H1 (cell line): ENCODE data around the gene SEL1L. TPM values are rescaled to one million over a fixed set of nuclear protein-coding genes. Genes with fewer than 3 reads are reported as not detected.

Experiments used
- CTCF ChIA-PET: fragments of 300-600 bp; sonication (Branson Sonifier 250); formaldehyde crosslinking; loops from one replicate; lab custom pipeline; 2021; ENCODE audit not compliant: partially characterized antibody; lab: Charles Lee
- POLR2A ChIA-PET: fragments of 300-600 bp; sonication (Branson Sonifier 250); formaldehyde crosslinking; loops from one replicate; lab custom pipeline; 2021; ENCODE audit warnings: inconsistent platforms; ENCODE audit not compliant: partially characterized antibody; lab: Charles Lee
- DNase-seq, 2 experiments: peaks; one replicate each; pipeline versions ENCODE4 v3.0.0 to v3.0.0-alpha.2; 2010 to 2022; ENCODE audit warnings: low spot score in 2 of 2, low read depth in 1 of 2, mixed read lengths in 1 of 2
- FAIRE-seq: peaks from 2 replicates; lab custom pipeline; 2011; peaks lifted over from hg19 to GRCh38; lab: Jason Lieb, UNC
- H2AFZ ChIP-seq: 2 replicates; pipeline ENCODE4 v1.8.1; 2012; ENCODE audit warnings: low read length, inconsistent platforms
- H2AK5ac ChIP-seq: 2 replicates; pipeline ENCODE4 v1.6.1; 2013; ENCODE audit warnings: low read depth, low read length
- H2BK120ac ChIP-seq: replicated peaks from 2 replicates; pipeline ENCODE3; 2013; ENCODE audit warnings: low read depth, low read length, inconsistent platforms
- H2BK12ac ChIP-seq: 2 replicates; pipeline ENCODE4 v1.6.1; 2013; ENCODE audit warnings: low read depth, low read length
- H2BK15ac ChIP-seq: 2 replicates; pipeline ENCODE4 v1.6.1; 2013; ENCODE audit warnings: low read length
- H2BK20ac ChIP-seq: 2 replicates; pipeline ENCODE4 v1.6.1; 2013; ENCODE audit warnings: low read length
- H2BK5ac ChIP-seq: 2 replicates; pipeline ENCODE4 v1.6.1; 2013; ENCODE audit warnings: low read depth, low read length
- H3K14ac ChIP-seq: 2 replicates; pipeline ENCODE4 v1.6.1; 2013; ENCODE audit warnings: inconsistent platforms; ENCODE audit not compliant: insufficient read length
- H3K18ac ChIP-seq: 2 replicates; pipeline ENCODE4 v1.6.1; 2013; ENCODE audit warnings: low read length; ENCODE audit errors: extremely low read depth
- H3K23ac ChIP-seq: 2 replicates; pipeline ENCODE4 v1.6.1; 2013; ENCODE audit warnings: inconsistent platforms; ENCODE audit not compliant: insufficient read length
- H3K23me2 ChIP-seq: 2 replicates; pipeline ENCODE4 v1.6.1; 2013; ENCODE audit warnings: low read depth, low read length
- H3K27ac ChIP-seq: 2 replicates; pipeline ENCODE4 v1.6.1; 2011; ENCODE audit warnings: low read depth, low read length, inconsistent platforms
- H3K27me3 ChIP-seq, 4 experiments: replicated peaks in 1 of 4; 1 replicate in 1 of 4; 2 replicates in 3 of 4; pipeline versions ENCODE4 v1.6.1 to v1.8.1; 2011 to 2013; ENCODE audit warnings: low read length in 3 of 4, mild to moderate bottlenecking in 3 of 4, inconsistent platforms in 2 of 4, mixed read lengths in 2 of 4, moderate library complexity in 1 of 4; ENCODE audit not compliant: control insufficient read depth in 3 of 4, insufficient read depth in 3 of 4; ENCODE audit errors: extremely low read depth in 1 of 4
- H3K36me3 ChIP-seq, 4 experiments: 2 replicates each; pipeline versions ENCODE4 v1.6.1 to v1.8.1; 2011 to 2013; ENCODE audit warnings: mild to moderate bottlenecking in 4 of 4, low read length in 3 of 4, moderate library complexity in 2 of 4, control low read depth in 1 of 4, inconsistent platforms in 1 of 4; ENCODE audit not compliant: insufficient read depth in 4 of 4, control insufficient read depth in 2 of 4
- H3K4ac ChIP-seq: replicated peaks from 2 replicates; pipeline ENCODE3; 2013; ENCODE audit warnings: low read length, low read depth, mixed read lengths, inconsistent platforms; ENCODE audit not compliant: insufficient read length
- H3K4me1 ChIP-seq, 4 experiments: replicated peaks in 1 of 4; 1 replicate in 1 of 4; 2 replicates in 3 of 4; pipeline versions ENCODE4 v1.6.1 to v1.8.1; 2011 to 2013; ENCODE audit warnings: low read length in 3 of 4, inconsistent platforms in 2 of 4, mixed read lengths in 1 of 4; ENCODE audit not compliant: insufficient read depth in 4 of 4, control insufficient read depth in 3 of 4
- H3K4me2 ChIP-seq, 2 experiments: 2 replicates each; pipeline versions ENCODE4 v1.6.1 to v1.8.1; 2011 to 2013; ENCODE audit warnings: low read depth in 2 of 2, low read length in 2 of 2, control low read depth in 1 of 2, inconsistent platforms in 1 of 2, mild to moderate bottlenecking in 1 of 2; ENCODE audit not compliant: insufficient read depth in 1 of 2
- H3K4me3 ChIP-seq, 4 experiments: fragments of 200-600, 300-600 bp in 1 of 4; sonication (generic), shearing (Covaris generic), sonication (Bioruptor Twin) in 1 of 4; 2 replicates each; pipeline versions ENCODE4 v1.5.1 to v1.8.1; 2011 to 2016; ENCODE audit warnings: low read length in 4 of 4, low read depth in 3 of 4, control low read depth in 2 of 4, inconsistent platforms in 2 of 4, mild to moderate bottlenecking in 2 of 4, mixed read lengths in 1 of 4, moderate library complexity in 1 of 4; ENCODE audit not compliant: insufficient read depth in 2 of 4; ENCODE audit errors: extremely low read depth in 1 of 4
- H3K56ac ChIP-seq: replicated peaks from 2 replicates; pipeline ENCODE3; 2013; ENCODE audit warnings: low read depth, mild to moderate bottlenecking, mixed read lengths, low read length, inconsistent platforms; ENCODE audit not compliant: insufficient read length
- H3K79me1 ChIP-seq: 2 replicates; pipeline ENCODE4 v1.6.1; 2013; ENCODE audit warnings: low read depth, low read length, control low read depth
- H3K79me2 ChIP-seq, 2 experiments: 2 replicates each; pipeline versions ENCODE4 v1.6.1 to v1.8.1; 2012 to 2013; ENCODE audit warnings: low read length in 2 of 2, mild to moderate bottlenecking in 2 of 2, inconsistent platforms in 1 of 2; ENCODE audit not compliant: insufficient read depth in 2 of 2, control insufficient read depth in 1 of 2
- H3K9ac ChIP-seq, 4 experiments: replicated peaks in 1 of 4; 1 replicate in 1 of 4; 2 replicates in 3 of 4; pipeline versions ENCODE4 v1.6.1 to v1.8.1; 2011 to 2013; ENCODE audit warnings: low read depth in 3 of 4, low read length in 3 of 4, control low read depth in 2 of 4, mild to moderate bottlenecking in 2 of 4, moderate library complexity in 2 of 4, inconsistent platforms in 1 of 4; ENCODE audit errors: extremely low read depth in 1 of 4
- H3K9me3 ChIP-seq, 2 experiments: 2 replicates each; pipeline versions ENCODE4 v1.6.1 to v1.8.1; 2012 to 2013; ENCODE audit warnings: mild to moderate bottlenecking in 2 of 2, moderate library complexity in 2 of 2, control low read depth in 1 of 2, inconsistent platforms in 1 of 2, low read depth in 1 of 2, low read length in 1 of 2, mixed read lengths in 1 of 2; ENCODE audit not compliant: insufficient read depth in 2 of 2
- H4K20me1 ChIP-seq, 2 experiments: replicated peaks in 1 of 2; 2 replicates each; pipeline versions ENCODE3 to v1.8.1; 2011 to 2013; ENCODE audit warnings: inconsistent platforms in 2 of 2, low read length in 2 of 2, mild to moderate bottlenecking in 1 of 2; ENCODE audit not compliant: insufficient read depth in 2 of 2, control insufficient read depth in 1 of 2
- H4K5ac ChIP-seq: 2 replicates; pipeline ENCODE4 v1.6.1; 2013; ENCODE audit warnings: low read length, low read depth, mixed read lengths, inconsistent platforms; ENCODE audit not compliant: insufficient read length
- H4K8ac ChIP-seq: 2 replicates; pipeline ENCODE4 v1.8.0; 2013; ENCODE audit warnings: mild to moderate bottlenecking, moderate library complexity, low read length, inconsistent platforms; ENCODE audit not compliant: insufficient read depth; ENCODE audit errors: extremely low read depth
- H4K91ac ChIP-seq: replicated peaks from 2 replicates; pipeline ENCODE3; 2013; ENCODE audit warnings: low read length, mixed read lengths, inconsistent platforms; ENCODE audit not compliant: insufficient read length
- GABPA ChIP-seq: IDR thresholded peaks from 2 replicates; pipeline ENCODE4 v1.6.1; 2011; ENCODE audit warnings: mild to moderate bottlenecking, low read length, moderate library complexity, borderline replicate concordance; ENCODE audit not compliant: insufficient read depth
- HDAC2 ChIP-seq, 2 experiments: fragments of 300-600 bp in 1 of 2; sonication (generic) in 1 of 2; IDR thresholded peaks; 2 replicates each; pipeline ENCODE4 v1.6.1; 2011 to 2012; ENCODE audit warnings: low read depth in 2 of 2, low read length in 2 of 2, mild to moderate bottlenecking in 2 of 2, moderate library complexity in 2 of 2, borderline replicate concordance in 1 of 2, inconsistent platforms in 1 of 2
- JUN ChIP-seq: IDR thresholded peaks from 2 replicates; pipeline ENCODE4 v1.6.1; 2011; ENCODE audit warnings: low read depth, mild to moderate bottlenecking, improper control_type of control experiment, low read length
- RBBP5 ChIP-seq: IDR thresholded peaks from 2 replicates; pipeline ENCODE4 v1.7.1; 2012; ENCODE audit warnings: low read depth, mild to moderate bottlenecking, inconsistent platforms, low read length, moderate library complexity, borderline replicate concordance
- RNF2 ChIP-seq: fragments of 200-900, 300-1000 bp; sonication (generic); IDR thresholded peaks from 2 replicates; pipeline ENCODE4 v1.7.1; 2016; ENCODE audit warnings: borderline replicate concordance, low read depth, mild to moderate bottlenecking, antibody characterized with exemption, low read length; ENCODE audit not compliant: poor library complexity, severe bottlenecking; ENCODE audit errors: missing control alignments
- SUZ12 ChIP-seq: fragments of 200-600 bp; sonication (generic); IDR thresholded peaks from 2 replicates; pipeline ENCODE4 v1.6.1; 2012; ENCODE audit warnings: mild to moderate bottlenecking, inconsistent platforms, low read length, moderate library complexity, mixed read lengths
- WGBS, 2 experiments: shearing (Covaris generic) in 1 of 2; methylation state at CpG; one replicate each; pipeline versions ENCODE4 v1.1.6 to v1.1.7; 2013 to 2015; ENCODE audit warnings: low lambda C conversion rate in 2 of 2, mixed read lengths in 2 of 2, inconsistent platforms in 1 of 2, low coverage in 1 of 2, missing lambda C conversion rate in 1 of 2; ENCODE audit not compliant: insufficient replicate concordance in 2 of 2, insufficient coverage in 1 of 2, insufficient read length in 1 of 2; ENCODE audit errors: extremely low coverage in 1 of 2, missing lambda C conversion rate in 1 of 2; 5-methylcytosine and 5-hydroxymethylcytosine counted together
- polyA plus RNA-seq, 7 experiments: library from polyadenylated mRNA; depleted of rRNA in 3 of 7; stranded (reverse) in 5 of 7; unstranded in 2 of 7; fragments of >200 nt in 5 of 7; fragments of 200-250 nt in 2 of 7; gene quantifications; 1 replicate in 5 of 7; 2 replicates in 1 of 7; 4 replicates in 1 of 7; pipeline versions ENCODE4 v1.2.1 to v1.2.3, GENCODE V29; 2011 to 2013; ENCODE audit warnings: missing spikeins in 2 of 7, mixed read lengths in 2 of 7
- total RNA-seq: library from RNA; stranded (reverse); fragmentation: NEBNext Ultra II Directional; extraction: Animal tissue kit (Norgen Biotek cat#: 25700); gene quantifications from 2 replicates; pipeline ENCODE4 v1.2.1, GENCODE V29; 2021

The SEL1L gene
- total and polyA plus RNA-seq, 2 of the 8 experiments (the other 6 are each of a cell fraction or from before 2014, with no cell fraction given), result 4.3 to 34.9 TPM

DNA sequence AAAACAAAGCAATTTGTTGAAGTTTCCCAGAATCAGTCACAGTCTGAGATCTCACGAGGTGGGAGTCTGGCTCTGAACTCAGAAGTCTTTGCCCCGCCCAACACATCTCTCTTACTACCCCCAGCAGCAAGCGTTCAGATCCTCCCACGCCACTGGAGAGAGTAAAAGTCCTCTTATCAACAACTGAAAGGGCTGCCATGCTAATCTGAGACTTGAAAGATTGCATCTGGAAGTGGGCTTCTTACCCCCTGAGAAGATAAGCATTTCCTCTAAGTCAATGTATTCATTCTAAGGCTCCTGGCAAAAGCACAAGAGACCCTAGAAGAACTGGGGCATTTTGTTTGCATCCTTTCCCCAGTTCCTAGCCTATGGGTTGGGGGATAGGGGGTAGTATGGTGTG, 99.4 kb downstream of the SEL1L start:
- Histone ChIP-seq H3K4me2 (peak overlapping the region; percentile 74 to 98), H3K4me3 (peak overlapping the region; percentile 2 to 86 (median 40); a peak in 5 of 8 replicates)
- FAIRE-seq, result no peak

More for the DNA sequence above, 99.4 kb downstream of the SEL1L start:
- Histone ChIP-seq H4K91ac (no peak overlapping the region), H4K5ac (no peak overlapping the region), H2BK120ac (no peak overlapping the region), H2BK5ac (no peak overlapping the region), H4K20me1 (peaks cover 0 to 2% of the 10 kb centered on the region in 2 experiments), H3K36me3 (no peaks in the 10 kb centered on the region; a peak in 1 of 8 replicates), H3K79me2 (peaks cover 0 to 54% of the 10 kb centered on the region in 2 experiments; a peak in 2 of 4 replicates), H2AK5ac (no peak overlapping the region), H2BK20ac (no peak overlapping the region), H3K18ac (no peak overlapping the region), H3K23ac (no peak overlapping the region), H3K27ac (no peak overlapping the region), H3K4ac (no peak overlapping the region), H3K27me3 (peaks cover 1 to 14% (median 9%) of the 10 kb centered on the region in 4 experiments; a peak in 6 of 7 replicates), H3K56ac (no peak overlapping the region), H3K14ac (no peak overlapping the region), H2BK15ac (no peak overlapping the region), H4K8ac (no peak overlapping the region), H2BK12ac (no peak overlapping the region), H3K23me2 (peaks cover 13% of the 10 kb centered on the region), H3K9ac (no peak overlapping the region), H3K79me1 (peaks cover 7% of the 10 kb centered on the region; the same call in 1 of the 2 replicates), H3K9me3 (no peaks in the 10 kb centered on the region), H3K4me1 (peaks cover 7 to 24% (median 13%) of the 10 kb centered on the region in 4 experiments), H2AFZ (no peak overlapping the region)
- no peak for DNase-seq
- ChIA-PET CTCF (interaction anchor here (0.7 to 3.4 kb wide), 3 partner anchors 9 to 169 kb away, joined by 3 to 22 read pairs (median 5); no protein-coding TSS in a partner anchor), POLR2A (interaction anchor here (1.1 to 1.4 kb wide), 2 partner anchors 9 to 217 kb away, joined by 3 to 5 read pairs; no protein-coding TSS in a partner anchor)
- 5% methylated on average over 4 of the region's 4 CpGs; no CpG with 5 or more reads in 1 of the 2 experiments for WGBS, 2 experiments
- TF ChIP-seq RNF2, result no peak
- 0 out of 4 replicates have a peak, but pooled peaks of 1 of the 2 experiments have one; percentile 13 for TF ChIP-seq HDAC2 (IDR thresholded peaks at IDR 0.05; ENCODE audit: borderline replicate concordance in 1 of 2, low read depth in 2 of 2, low read length in 2 of 2)
- TF ChIP-seq GABPA, result no peak
- no peak for TF ChIP-seq JUN
- TF ChIP-seq SUZ12, result no peak
- TF ChIP-seq RBBP5, result no peak
